ENCODE data around the gene TYROBP. TPM values are rescaled to one million over a fixed set of nuclear protein-coding genes. Genes with fewer than 3 reads are reported as not detected.
A peak's percentile ranks its signal among the peaks of the same experiment; 100 is the strongest.

Gene TYROBP
- total and polyA plus RNA-seq, 4 donors, result 26.8 to 89.6 (median 40.7) TPM

DNA sequence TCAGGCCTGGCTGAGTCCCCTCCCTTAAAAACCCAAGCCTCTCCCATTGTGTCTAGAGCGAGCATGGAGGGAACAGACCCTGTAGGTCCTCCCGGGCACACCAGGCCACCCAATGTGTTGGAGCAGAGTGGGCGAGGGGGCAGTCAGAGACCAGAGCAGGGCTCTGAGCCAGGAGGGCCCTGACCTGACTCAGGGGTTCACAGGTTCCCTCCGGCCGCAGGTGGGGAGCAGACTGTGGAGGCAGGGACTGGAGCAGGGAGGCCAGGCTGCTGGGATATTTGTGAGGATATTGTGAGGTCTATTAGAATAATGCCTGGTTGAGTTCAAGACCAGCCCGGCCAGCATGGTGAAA is 1.6 kb upstream of the TYROBP start:
- peak overlapping the region; percentile 66 to 75 for H3K27ac ChIP-seq (ENCODE audit: low read depth in 1 of 2, low read length in 2 of 2)
- TF ChIP-seq RXRA (IDR thresholded peaks at IDR 0.05), result no peak
- TF ChIP-seq, protein P1, sequence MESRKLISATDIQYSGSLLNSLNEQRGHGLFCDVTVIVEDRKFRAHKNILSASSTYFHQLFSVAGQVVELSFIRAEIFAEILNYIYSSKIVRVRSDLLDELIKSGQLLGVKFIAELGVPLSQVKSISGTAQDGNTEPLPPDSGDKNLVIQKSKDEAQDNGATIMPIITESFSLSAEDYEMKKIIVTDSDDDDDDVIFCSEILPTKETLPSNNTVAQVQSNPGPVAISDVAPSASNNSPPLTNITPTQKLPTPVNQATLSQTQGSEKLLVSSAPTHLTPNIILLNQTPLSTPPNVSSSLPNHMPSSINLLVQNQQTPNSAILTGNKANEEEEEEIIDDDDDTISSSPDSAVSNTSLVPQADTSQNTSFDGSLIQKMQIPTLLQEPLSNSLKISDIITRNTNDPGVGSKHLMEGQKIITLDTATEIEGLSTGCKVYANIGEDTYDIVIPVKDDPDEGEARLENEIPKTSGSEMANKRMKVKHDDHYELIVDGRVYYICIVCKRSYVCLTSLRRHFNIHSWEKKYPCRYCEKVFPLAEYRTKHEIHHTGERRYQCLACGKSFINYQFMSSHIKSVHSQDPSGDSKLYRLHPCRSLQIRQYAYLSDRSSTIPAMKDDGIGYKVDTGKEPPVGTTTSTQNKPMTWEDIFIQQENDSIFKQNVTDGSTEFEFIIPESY (IDR thresholded peaks at IDR 0.05), result no peak
- TF ChIP-seq HNF4A (conservative IDR thresholded peaks at IDR 0.05), result no peak
- no peak for TF ChIP-seq JUND (IDR thresholded peaks at IDR 0.05)
- no peaks in the 10 kb centered on the region for H3K4me1 ChIP-seq (ENCODE audit: control insufficient read depth in 4 of 4, insufficient read depth in 4 of 4, low read length in 3 of 4)
- H3K9me3 ChIP-seq (ENCODE audit: control insufficient read depth in 4 of 4, low read length in 3 of 4), result no peaks in the 10 kb centered on the region
- WGBS, result 81% methylated on average over 6 of the region's 6 CpGs
- no peak overlapping the region for H3K4me3 ChIP-seq (ENCODE audit: low read depth in 1 of 3, low read length in 3 of 3)
- no peak for DNase-seq (ENCODE audit: low spot score)
- no peaks in the 10 kb centered on the region for H3K27me3 ChIP-seq (ENCODE audit: control insufficient read depth in 4 of 4, insufficient read depth in 4 of 4, low read length in 3 of 4)
- H3K9ac ChIP-seq (ENCODE audit: low read depth in 1 of 2, low read length in 2 of 2), result no peak overlapping the region
- H3K36me3 ChIP-seq (ENCODE audit: control insufficient read depth in 4 of 4, insufficient read depth in 3 of 4, low read depth in 1 of 4, low read length in 3 of 4), result no peaks in the 10 kb centered on the region

DNA sequence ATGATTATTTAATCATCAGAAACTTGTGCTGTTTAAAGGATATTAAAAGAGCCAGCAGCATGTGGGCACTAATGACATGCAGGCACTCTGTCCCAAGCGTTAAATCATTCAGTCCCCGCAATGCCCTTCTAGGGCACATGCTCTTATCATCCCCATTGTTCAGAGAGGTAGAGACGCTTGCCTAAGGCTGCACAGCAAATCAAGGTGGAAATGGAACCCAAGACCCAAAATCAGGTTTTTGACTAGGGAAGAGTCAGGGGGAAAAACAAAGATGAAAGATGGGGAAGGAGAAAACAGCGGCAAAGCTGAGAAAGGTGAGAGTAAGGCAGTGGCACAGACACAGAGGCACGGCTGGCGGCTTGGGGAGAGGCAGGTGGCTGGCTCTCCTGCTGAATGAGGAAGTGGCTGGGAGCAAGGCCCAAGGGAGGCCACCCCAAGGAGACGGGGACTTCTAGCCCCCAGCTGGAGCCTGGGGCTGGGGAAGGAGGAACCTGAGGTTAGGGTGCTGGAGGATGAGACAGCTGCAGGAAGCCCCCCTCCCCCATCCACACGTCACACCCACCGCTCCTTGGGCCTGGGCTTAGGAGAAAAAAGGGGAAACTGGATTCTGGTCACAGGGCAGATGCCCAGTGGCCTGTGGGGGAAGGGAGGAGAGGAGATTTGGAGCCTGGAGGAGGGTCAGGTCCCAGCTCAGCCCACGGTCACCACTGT is 1.0 kb upstream of the TYROBP start:
- no peak overlapping the region for H3K4me3 ChIP-seq (ENCODE audit: low read depth in 1 of 3, low read length in 3 of 3)
- H3K9ac ChIP-seq (ENCODE audit: low read depth in 1 of 2, low read length in 2 of 2), result no peak overlapping the region
- peak overlapping the region; percentile 73 to 75 for H3K27ac ChIP-seq (ENCODE audit: low read depth in 1 of 2, low read length in 2 of 2)
- no peaks in the 10 kb centered on the region for H3K9me3 ChIP-seq (ENCODE audit: control insufficient read depth in 4 of 4, low read length in 3 of 4)
- no peaks in the 10 kb centered on the region for H3K36me3 ChIP-seq (ENCODE audit: control insufficient read depth in 4 of 4, insufficient read depth in 3 of 4, low read depth in 1 of 4, low read length in 3 of 4)
- no peaks in the 10 kb centered on the region for H3K4me1 ChIP-seq (ENCODE audit: control insufficient read depth in 4 of 4, insufficient read depth in 4 of 4, low read length in 3 of 4)
- DNase-seq (ENCODE audit: low spot score), result no peak
- 82% methylated on average over 10 of the region's 10 CpGs for WGBS
- TF ChIP-seq HNF4A (conservative IDR thresholded peaks at IDR 0.05) (no peak), RAD21 (IDR thresholded peaks at IDR 0.05) (peak in 1 of 2 donors; percentile 6)
- no peaks in the 10 kb centered on the region for H3K27me3 ChIP-seq (ENCODE audit: control insufficient read depth in 4 of 4, insufficient read depth in 4 of 4, low read length in 3 of 4)

DNA sequence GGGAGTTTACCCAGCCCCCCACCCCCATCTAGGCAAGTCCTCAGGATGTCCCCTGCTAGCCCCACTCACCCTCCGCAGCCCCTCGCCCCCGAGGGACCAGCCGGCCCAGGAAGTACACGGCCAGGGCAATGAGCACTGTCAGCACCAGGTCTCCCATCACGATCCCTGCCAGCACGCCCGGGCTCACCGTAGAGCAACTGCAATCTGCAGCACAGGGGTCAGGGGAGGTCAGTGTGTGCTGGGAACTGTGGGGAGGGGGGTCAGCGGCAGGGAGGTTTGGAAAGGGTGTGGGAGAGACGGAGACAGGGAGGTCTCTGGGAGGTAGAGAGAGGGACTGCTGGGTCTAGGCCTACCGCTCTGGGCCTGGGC is 734 bp downstream of the TYROBP start:
- no peaks in the 10 kb centered on the region for H3K36me3 ChIP-seq (ENCODE audit: control insufficient read depth in 4 of 4, insufficient read depth in 3 of 4, low read depth in 1 of 4, low read length in 3 of 4)
- peak overlapping the region in 2 of 3 donors; percentile 21 to 39 for H3K4me3 ChIP-seq (ENCODE audit: low read depth in 1 of 3, low read length in 3 of 3)
- H3K9me3 ChIP-seq (ENCODE audit: control insufficient read depth in 4 of 4, low read length in 3 of 4), result no peaks in the 10 kb centered on the region
- peak overlapping the region; percentile 7 to 47 for H3K9ac ChIP-seq (ENCODE audit: low read depth in 1 of 2, low read length in 2 of 2)
- no peaks in the 10 kb centered on the region for H3K27me3 ChIP-seq (ENCODE audit: control insufficient read depth in 4 of 4, insufficient read depth in 4 of 4, low read length in 3 of 4)
- TF ChIP-seq TAF1 (conservative IDR thresholded peaks at IDR 0.05) (no peak), HNF4A (conservative IDR thresholded peaks at IDR 0.05) (no peak), FOXA2 (IDR thresholded peaks at IDR 0.05) (no peak), SP1 (IDR thresholded peaks at IDR 0.05) (no peak)
- 49% methylated on average over 12 of the region's 12 CpGs for WGBS
- DNase-seq (ENCODE audit: low spot score), result no peak
- H3K4me1 ChIP-seq (ENCODE audit: control insufficient read depth in 4 of 4, insufficient read depth in 4 of 4, low read length in 3 of 4), result no peaks in the 10 kb centered on the region
- H3K27ac ChIP-seq (ENCODE audit: low read depth in 1 of 2, low read length in 2 of 2), result peak overlapping the region; percentile 50 to 52

DNA sequence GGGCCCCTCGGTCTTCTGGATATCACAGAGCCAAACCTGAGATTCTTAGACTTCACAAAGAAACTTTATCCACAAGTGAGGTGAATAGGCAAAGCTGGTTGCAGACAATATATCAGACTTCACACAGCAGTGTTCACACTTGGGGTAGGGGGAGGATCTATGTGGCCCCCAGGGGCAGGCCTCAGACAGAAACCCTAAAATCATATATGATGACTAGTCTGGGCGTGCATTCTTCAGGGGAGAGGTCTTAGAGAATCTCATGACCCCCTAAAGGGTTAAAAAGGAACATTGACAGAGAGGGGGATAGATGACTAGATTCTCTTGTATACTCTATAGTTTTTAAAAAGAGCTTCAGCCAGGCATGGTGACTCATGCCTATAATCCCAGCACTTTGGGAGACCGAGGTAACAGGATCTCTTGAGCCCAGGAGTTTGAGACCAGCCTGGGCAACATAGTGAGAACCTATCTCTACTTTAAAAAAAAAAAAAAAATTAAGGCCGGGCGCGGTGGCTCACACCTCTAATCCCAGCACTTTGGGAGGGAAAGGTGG is 2.8 kb downstream of the TYROBP start:
- H3K9ac ChIP-seq (ENCODE audit: low read depth in 1 of 2, low read length in 2 of 2), result no peak overlapping the region
- H3K9me3 ChIP-seq (ENCODE audit: control insufficient read depth in 4 of 4, low read length in 3 of 4), result no peaks in the 10 kb centered on the region
- peaks cover 0 to 4% (median 0%) of the 10 kb centered on the region in 4 donors for H3K4me1 ChIP-seq (ENCODE audit: control insufficient read depth in 4 of 4, insufficient read depth in 4 of 4, low read length in 3 of 4)
- TF ChIP-seq JUND (IDR thresholded peaks at IDR 0.05), result no peak
- TF ChIP-seq NR2F2 (IDR thresholded peaks at IDR 0.05), result no peak
- no peak for TF ChIP-seq FOXA1 (IDR thresholded peaks at IDR 0.05)
- TF ChIP-seq YY1 (IDR thresholded peaks at IDR 0.05), result no peak
- TF ChIP-seq GABPA (IDR thresholded peaks at IDR 0.05 in 1 of 2, conservative IDR thresholded peaks at IDR 0.05 in 1 of 2), result no peak
- no peak for TF ChIP-seq TAF1 (conservative IDR thresholded peaks at IDR 0.05)
- no peak overlapping the region for H3K4me3 ChIP-seq (ENCODE audit: low read depth in 1 of 3, low read length in 3 of 3)
- 86% methylated on average over 6 of the region's 6 CpGs for WGBS
- peak overlapping the region; percentile 63 to 78 for H3K27ac ChIP-seq (ENCODE audit: low read depth in 1 of 2, low read length in 2 of 2)
- no peak for DNase-seq (ENCODE audit: low spot score)
- H3K27me3 ChIP-seq (ENCODE audit: control insufficient read depth in 4 of 4, insufficient read depth in 4 of 4, low read length in 3 of 4), result no peaks in the 10 kb centered on the region
- no peaks in the 10 kb centered on the region for H3K36me3 ChIP-seq (ENCODE audit: control insufficient read depth in 4 of 4, insufficient read depth in 3 of 4, low read depth in 1 of 4, low read length in 3 of 4)
